Endothelial cell of umbilical vein (primary cell): ENCODE measurements around the gene SLC6A6. TPM values are rescaled to one million over a fixed set of nuclear protein-coding genes. Genes with fewer than 3 reads are reported as not detected.

Experiments
- BruUV-seq: library from RNA; stranded (reverse); fragments of 400-500 nt; replicated peaks from 2 replicates; lab custom pipeline; 2021; lab: Mats Ljungman, UMichigan
- CTCF ChIA-PET: fragments of 300-600, 350-600 bp; sonication (Branson Sonifier 250); formaldehyde crosslinking; loops from one replicate; lab custom pipeline; 2021; ENCODE audit warnings: antibody characterized with exemption, inconsistent platforms; lab: Charles Lee
- POLR2A ChIA-PET: fragments of 300-600, 350-600 bp; sonication (Branson Sonifier 250); formaldehyde crosslinking; loops from one replicate; lab custom pipeline; 2021; ENCODE audit warnings: antibody characterized with exemption, inconsistent platforms; lab: Charles Lee
- DNase-seq: peaks from one replicate; pipeline ENCODE4 v3.0.0-alpha.2; 2011; ENCODE audit warnings: low read depth, low spot score
- FAIRE-seq: peaks from 2 replicates; lab custom pipeline; 2011; peaks lifted over from hg19 to GRCh38; lab: Jason Lieb, UNC
- H2AFZ ChIP-seq: 2 replicates; pipeline ENCODE4 v1.6.0; 2012; ENCODE audit warnings: low read depth, low read length, control low read depth, inconsistent platforms
- H3K27ac ChIP-seq: 2 replicates; pipeline ENCODE4 v1.5.1; 2011; ENCODE audit warnings: low read depth, mild to moderate bottlenecking, control low read depth, low read length, moderate library complexity; ENCODE audit not compliant: insufficient read depth
- H3K27me3 ChIP-seq, 2 experiments: 2 replicates each; pipeline versions ENCODE4 v1.6.0 to v1.6.1; 2011; ENCODE audit warnings: low read length in 2 of 2, mixed read lengths in 1 of 2; ENCODE audit not compliant: control insufficient read depth in 2 of 2, insufficient read depth in 2 of 2
- H3K36me3 ChIP-seq, 2 experiments: 2 replicates in 1 of 2; 3 replicates in 1 of 2; pipeline ENCODE4 v1.5.1; 2011; ENCODE audit warnings: low read length in 2 of 2, mild to moderate bottlenecking in 1 of 2, moderate library complexity in 1 of 2; ENCODE audit not compliant: control insufficient read depth in 2 of 2, insufficient read depth in 2 of 2; ENCODE audit errors: extremely low read depth in 1 of 2
- H3K4me1 ChIP-seq: 3 replicates; pipeline ENCODE4 v1.5.1; 2011; ENCODE audit warnings: mild to moderate bottlenecking, low read length; ENCODE audit not compliant: control insufficient read depth, insufficient read depth; ENCODE audit errors: extremely low read depth
- H3K4me2 ChIP-seq: 2 replicates; pipeline ENCODE4 v1.6.1; 2011; ENCODE audit warnings: low read length, control low read depth, mixed read lengths; ENCODE audit not compliant: insufficient read depth
- H3K4me3 ChIP-seq, 3 experiments: fragments of 200-600 bp in 1 of 3; sonication (generic), shearing (Covaris generic) in 1 of 3; replicated peaks in 1 of 3; 2 replicates each; pipeline ENCODE4 v1.5.1; 2011 to 2016; ENCODE audit warnings: control low read depth in 3 of 3, low read length in 3 of 3, mild to moderate bottlenecking in 2 of 3, inconsistent platforms in 1 of 3, low read depth in 1 of 3, moderate library complexity in 1 of 3; ENCODE audit not compliant: insufficient read depth in 1 of 3
- H3K79me2 ChIP-seq: 2 replicates; pipeline ENCODE4 v1.6.0; 2012; ENCODE audit warnings: low read length, inconsistent platforms; ENCODE audit not compliant: control insufficient read depth, insufficient read depth
- H3K9ac ChIP-seq: replicated peaks from 2 replicates; pipeline ENCODE3; 2011; ENCODE audit warnings: low read length, control low read depth; ENCODE audit not compliant: insufficient read depth; ENCODE audit errors: extremely low read depth
- H3K9me1 ChIP-seq: replicated peaks from 3 replicates; pipeline ENCODE4 v1.6.0; 2011; ENCODE audit warnings: mild to moderate bottlenecking, low read length; ENCODE audit not compliant: control insufficient read depth, insufficient read depth; ENCODE audit errors: extremely low read depth
- H3K9me3 ChIP-seq: replicated peaks from 2 replicates; pipeline ENCODE4 v1.5.1; 2012; ENCODE audit warnings: low read length, inconsistent platforms; ENCODE audit not compliant: control insufficient read depth, insufficient read depth
- H4K20me1 ChIP-seq: replicated peaks from 2 replicates; pipeline ENCODE3; 2011; ENCODE audit warnings: mild to moderate bottlenecking, low read length; ENCODE audit not compliant: control insufficient read depth, insufficient read depth; ENCODE audit errors: extremely low read depth
- CTCF ChIP-seq, 2 donors: IDR thresholded peaks; 1 replicate in 1 of 2; 2 replicates in 1 of 2; pipeline ENCODE4 v1.5.1; 2011; ENCODE audit warnings: low read length in 2 of 2, mild to moderate bottlenecking in 2 of 2, moderate library complexity in 2 of 2, control low read depth in 1 of 2, inconsistent platforms in 1 of 2, low read depth in 1 of 2; ENCODE audit not compliant: insufficient read depth in 1 of 2; ENCODE audit errors: extremely low read depth in 1 of 2
- EZH2 ChIP-seq: IDR thresholded peaks from 2 replicates; pipeline ENCODE4 v1.6.1; 2012; ENCODE audit warnings: borderline replicate concordance, low read depth, mild to moderate bottlenecking, moderate library complexity, low read length, inconsistent platforms; ENCODE audit not compliant: severe bottlenecking
- FOS ChIP-seq: IDR thresholded peaks from 2 replicates; pipeline ENCODE4 v1.6.1; 2011; ENCODE audit warnings: mild to moderate bottlenecking, low read length, moderate library complexity, borderline replicate concordance; ENCODE audit not compliant: insufficient read depth
- GATA2 ChIP-seq: IDR thresholded peaks from 2 replicates; pipeline ENCODE4 v1.7.0; 2011; ENCODE audit warnings: low read depth, mild to moderate bottlenecking, moderate library complexity, mixed read lengths, low read length; ENCODE audit not compliant: insufficient read length, insufficient read depth
- JUN ChIP-seq: IDR thresholded peaks from 2 replicates; pipeline ENCODE4 v1.6.1; 2011; ENCODE audit warnings: borderline replicate concordance, low read depth; ENCODE audit not compliant: insufficient read length, insufficient read depth
- MYC ChIP-seq: IDR thresholded peaks from one replicate; pipeline ENCODE4 v1.6.1; 2011; ENCODE audit warnings: mild to moderate bottlenecking, low read depth, low read length
- POLR2A ChIP-seq: IDR thresholded peaks from 2 replicates; pipeline ENCODE4 v1.6.1; 2012; ENCODE audit warnings: low read depth, mild to moderate bottlenecking, control low read depth, low read length
- POLR2AphosphoS5 ChIP-seq: IDR thresholded peaks from 2 replicates; pipeline ENCODE4 v1.6.1; 2012; ENCODE audit warnings: low read depth, mild to moderate bottlenecking, control low read depth, low read length, moderate library complexity; ENCODE audit not compliant: insufficient read depth
- dilution Hi-C: fragments of 300-500 bp; cut with MboI; formaldehyde crosslinking; loops from one replicate; pipeline ENCODE4 v1.15.0; 2019; ENCODE audit warnings: low sequenced_read_pairs; ENCODE audit not compliant: extremely low pct_ligation_motif_present
- intact Hi-C: fragments of 100-400 bp; cut with micrococcal nuclease; formaldehyde crosslinking; loops from one replicate; pipeline ENCODE4 v1.10.0; 2022
- polyA plus RNA-seq, 4 experiments: library from polyadenylated mRNA; depleted of rRNA in 3 of 4; stranded (reverse) in 3 of 4; unstranded in 1 of 4; fragments of >200 nt; gene quantifications; 2 replicates each; pipeline versions ENCODE4 v1.2.1 to v1.2.3, GENCODE V29; 2011 to 2012; ENCODE audit warnings: missing spikeins in 1 of 4
- total RNA-seq: library from RNA; stranded (reverse); gene quantifications from 2 replicates; pipeline ENCODE4 v1.2.3, GENCODE V29; 2021
- TF ChIP-seq, protein P1 (sequence below): IDR thresholded peaks from 2 replicates; pipeline ENCODE4 v1.6.1; 2011; ENCODE audit not compliant: insufficient read depth, insufficient read length

SLC6A6 gene
- total and polyA plus RNA-seq, 2 donors (not counting 3 experiments of a cell fraction or from before 2014, with no cell fraction given): 25.7 to 38.0 TPM

- intact Hi-C loops: no loop called here
- Histone ChIP-seq H3K4me3 (no peak overlapping the region), H3K9me3 (no peaks in the 10 kb centered on the region), H3K9me1 (no peaks in the 10 kb centered on the region), H3K27me3 (no peaks in the 10 kb centered on the region), H3K4me1 (peaks cover 41% of the 10 kb centered on the region), H4K20me1 (no peaks in the 10 kb centered on the region), H3K27ac (no peak overlapping the region), H3K9ac (no peak overlapping the region), H3K36me3 (no peaks in the 10 kb centered on the region), H3K4me2 (no peak overlapping the region), H3K79me2 (peaks cover 9% of the 10 kb centered on the region), H2AFZ (no peak overlapping the region)
- no TSS peak for BruUV-seq
- dilution Hi-C loops: no loop called here
- POLR2A ChIA-PET: no interaction called here
- FAIRE-seq (no peak), DNase-seq (no peak)
- CTCF ChIA-PET: interaction anchor here (1.0 kb wide), 1 partner anchor 226 kb away, joined by 3 read pairs; no protein-coding TSS in a partner anchor
- TF ChIP-seq POLR2AphosphoS5 (no peak), GATA2 (no peak), EZH2 (no peak), FOS (no peak), POLR2A (no peak), MYC (no peak), CTCF (IDR thresholded peaks at IDR 0.05; ENCODE audit: extremely low read depth in 1 of 2, insufficient read depth in 1 of 2, low read depth in 1 of 2, low read length in 2 of 2) (no peak), JUN (no peak)
- TF ChIP-seq, protein P1, sequence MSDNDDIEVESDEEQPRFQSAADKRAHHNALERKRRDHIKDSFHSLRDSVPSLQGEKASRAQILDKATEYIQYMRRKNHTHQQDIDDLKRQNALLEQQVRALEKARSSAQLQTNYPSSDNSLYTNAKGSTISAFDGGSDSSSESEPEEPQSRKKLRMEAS: no peak
Measured at GRCh38 chr3:14429237-14429636, 26.8 kb downstream of the SLC6A6 start.
